NCI-H460 (cell line): ENCODE measurements around the gene INCENP. TPM values are rescaled to one million over a fixed set of nuclear protein-coding genes. Genes with fewer than 3 reads are reported as not detected.
A peak's percentile ranks its signal among the peaks of the same experiment; 100 is the strongest.
"Not testable (repeated sequence)": the region's sequence is repeated elsewhere in the genome, so short reads cannot be mapped to it uniquely, and the experiment has no call there.

Experiments used
- DNase-seq: peaks from one replicate; pipeline ENCODE4 v3.0.0-alpha.2; 2016; ENCODE audit warnings: low read depth; ENCODE audit errors: extremely low read depth
- polyA plus RNA-seq: library from polyadenylated mRNA; depleted of rRNA; stranded (reverse); fragments of >200 nt; gene quantifications from 2 replicates; pipeline ENCODE4 v1.2.3, GENCODE V29; 2014; cell fraction: nucleus; rRNA removed
- total RNA-seq: library from RNA; depleted of rRNA; stranded (reverse); fragments of >200 nt; shearing (Covaris generic); gene quantifications from 2 replicates; pipeline ENCODE4 v1.2.3, GENCODE V29; 2014; rRNA removed

INCENP gene
- total RNA-seq = 35.5 and 36.4 TPM in 2 replicates
- polyA plus RNA-seq = 23.3 and 64.5 TPM in 2 replicates

- peak; percentile 96 for DNase-seq
These were observed at the start of gene INCENP for GRCh38 chr11:62123669-62124185. Gene INCENP (plus strand): TSS chr11:62124011. CDS start chr11:62128162, 4,151 bp downstream.

- no peak for DNase-seq
These were observed 48.4 kb upstream of the INCENP start for GRCh38 chr11:62075438-62075837.

GRCh38 chr11:62077132-62077531 is 46.7 kb upstream of the INCENP start:
- DNase-seq = no peak

- peak; percentile 46 for DNase-seq
These were observed 42.2 kb upstream of the INCENP start for GRCh38 chr11:62081378-62082291.

- DNase-seq = no peak
These were observed 41.5 kb upstream of the INCENP start for GRCh38 chr11:62082292-62082657.

- DNase-seq = not testable (repeated sequence)
These were observed 39.0 kb upstream of the INCENP start for GRCh38 chr11:62084801-62085200.

- DNase-seq = no peak
These were observed 36.1 kb upstream of the INCENP start for GRCh38 chr11:62087694-62088093.

- no peak for DNase-seq
These were observed 35.4 kb upstream of the INCENP start for GRCh38 chr11:62088331-62088933.

- no peak for DNase-seq
These were observed 20.7 kb upstream of the INCENP start for GRCh38 chr11:62103141-62103540.

GRCh38 chr11:62103986-62104385 is 19.8 kb upstream of the INCENP start:
- DNase-seq = no peak

GRCh38 chr11:62104816-62105653 is 18.8 kb upstream of the INCENP start:
- DNase-seq = no peak

GRCh38 chr11:62105667-62106191 is 18.1 kb upstream of the INCENP start:
- DNase-seq = no peak

- peak; percentile 44 for DNase-seq
These were observed 15.6 kb upstream of the INCENP start for GRCh38 chr11:62108017-62108750.

GRCh38 chr11:62108971-62109404 is 14.8 kb upstream of the INCENP start:
- DNase-seq = no peak

- no peak for DNase-seq
These were observed 8.6 kb upstream of the INCENP start for GRCh38 chr11:62115085-62115694.

GRCh38 chr11:62116451-62116850 is 7.4 kb upstream of the INCENP start:
- DNase-seq = no peak

- no peak for DNase-seq
These were observed 4.2 kb upstream of the INCENP start for GRCh38 chr11:62119569-62119968.

GRCh38 chr11:62120001-62120400 is 3.8 kb upstream of the INCENP start:
- DNase-seq = no peak

- DNase-seq = no peak
These were observed 3.4 kb upstream of the INCENP start for GRCh38 chr11:62120431-62120830.
